DND-41 (cell line): Measurements from ENCODE around the gene FAM161B.
"Not testable (repeated sequence)": the region's sequence is repeated elsewhere in the genome, so short reads cannot be mapped to it uniquely, and the experiment has no call there.

Source experiments
- CTCF ChIP-seq: IDR thresholded peaks from 2 replicates; pipeline ENCODE4 v1.5.1; 2012; ENCODE audit warnings: borderline replicate concordance, low read length, moderate library complexity, mild to moderate bottlenecking; ENCODE audit not compliant: poor library complexity, severe bottlenecking; ENCODE audit errors: extremely low read depth
- EZH2 ChIP-seq: IDR thresholded peaks from 3 replicates; pipeline ENCODE4 v1.6.1; 2012; ENCODE audit warnings: borderline replicate concordance, low read depth, mild to moderate bottlenecking, moderate library complexity, low read length, inconsistent platforms; ENCODE audit not compliant: severe bottlenecking

DNA sequence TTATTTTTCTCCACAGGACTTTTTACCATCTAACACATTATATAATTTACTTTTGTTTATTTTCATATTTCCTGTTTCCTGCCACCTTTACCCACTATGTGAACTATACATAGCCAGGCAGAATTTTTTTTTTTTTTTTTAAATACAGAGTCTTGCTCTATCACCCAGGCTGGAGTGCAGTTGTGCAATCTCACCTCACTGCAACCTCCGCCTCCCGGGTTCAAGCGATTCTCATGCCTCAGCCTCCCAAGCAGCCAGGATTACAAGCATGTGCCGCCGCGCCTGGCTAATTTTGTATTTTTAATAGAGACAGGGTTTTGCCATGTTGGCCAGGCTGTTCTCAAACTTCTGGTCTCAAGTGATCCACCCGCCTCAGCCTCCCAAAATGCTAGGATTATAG lies 45.0 kb upstream of the FAM161B start:
- TF ChIP-seq CTCF, EZH2: not testable (repeated sequence)
